ENCODE measurements around the gene GRK3. TPM values are rescaled to one million over a fixed set of nuclear protein-coding genes. Genes with fewer than 3 reads are reported as not detected.
A peak's percentile ranks its signal among the peaks of the same experiment; 100 is the strongest.

Gene GRK3
- total RNA-seq, 1 donor from 2014 or later, result 7.1 TPM

DNA sequence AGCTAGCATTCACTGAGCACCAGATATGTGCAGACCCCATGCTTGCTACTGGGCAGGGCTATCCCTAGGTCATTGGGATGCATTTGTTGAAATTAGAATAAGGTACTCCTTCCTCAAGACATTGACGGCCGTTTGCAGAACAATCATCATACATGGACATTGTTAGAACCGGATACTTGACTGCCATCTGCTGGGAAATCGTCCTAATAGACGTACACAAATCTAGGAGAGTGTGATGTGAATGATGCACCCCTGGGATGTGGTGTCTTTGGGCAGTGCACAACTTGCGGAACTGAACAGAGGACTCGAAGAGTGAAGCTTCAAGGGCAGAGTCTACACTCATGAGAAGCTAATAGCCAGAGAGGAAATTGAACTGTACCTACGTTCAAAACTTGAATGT lies 213.4 kb downstream of the GRK3 start:
- no peaks in the 10 kb centered on the region for H3K4me1 Mint-ChIP-seq (ENCODE audit: unreplicated experiment)
- no peak overlapping the region for H3K4me3 Mint-ChIP-seq (ENCODE audit: unreplicated experiment)
- H3K36me3 Mint-ChIP-seq (ENCODE audit: low read depth, unreplicated experiment), result no peaks in the 10 kb centered on the region
- TF ChIP-seq, protein P1, sequence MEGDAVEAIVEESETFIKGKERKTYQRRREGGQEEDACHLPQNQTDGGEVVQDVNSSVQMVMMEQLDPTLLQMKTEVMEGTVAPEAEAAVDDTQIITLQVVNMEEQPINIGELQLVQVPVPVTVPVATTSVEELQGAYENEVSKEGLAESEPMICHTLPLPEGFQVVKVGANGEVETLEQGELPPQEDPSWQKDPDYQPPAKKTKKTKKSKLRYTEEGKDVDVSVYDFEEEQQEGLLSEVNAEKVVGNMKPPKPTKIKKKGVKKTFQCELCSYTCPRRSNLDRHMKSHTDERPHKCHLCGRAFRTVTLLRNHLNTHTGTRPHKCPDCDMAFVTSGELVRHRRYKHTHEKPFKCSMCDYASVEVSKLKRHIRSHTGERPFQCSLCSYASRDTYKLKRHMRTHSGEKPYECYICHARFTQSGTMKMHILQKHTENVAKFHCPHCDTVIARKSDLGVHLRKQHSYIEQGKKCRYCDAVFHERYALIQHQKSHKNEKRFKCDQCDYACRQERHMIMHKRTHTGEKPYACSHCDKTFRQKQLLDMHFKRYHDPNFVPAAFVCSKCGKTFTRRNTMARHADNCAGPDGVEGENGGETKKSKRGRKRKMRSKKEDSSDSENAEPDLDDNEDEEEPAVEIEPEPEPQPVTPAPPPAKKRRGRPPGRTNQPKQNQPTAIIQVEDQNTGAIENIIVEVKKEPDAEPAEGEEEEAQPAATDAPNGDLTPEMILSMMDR (IDR thresholded peaks at IDR 0.05; ENCODE audit: unreplicated experiment), result no peak
- DNase-seq (ENCODE audit: low spot score), result peak; percentile 17
- no peaks in the 10 kb centered on the region for H3K9me3 Mint-ChIP-seq (ENCODE audit: unreplicated experiment)
- no peak overlapping the region for H3K27ac Mint-ChIP-seq (ENCODE audit: unreplicated experiment)
- peaks cover 5% of the 10 kb centered on the region for H3K27me3 Mint-ChIP-seq (ENCODE audit: unreplicated experiment)

Other genes starting within 250 kb of the GRK3 start
- gene MYO18B, start 177.5 kb downstream of the GRK3 start, total RNA-seq (ENCODE audit: unreplicated experiment), result not detected

Measured in endothelial cell (in vitro differentiated cells).